ENCODE results near the gene PHYKPL.

- TF ChIP-seq CTCF (IDR thresholded peaks at IDR 0.05) (no peak), POLR2A (IDR thresholded peaks at IDR 0.05) (no peak), POLR2AphosphoS5 (IDR thresholded peaks at IDR 0.05) (no peak)
Observed at GRCh38 chr5:178222292-178222691, 10.3 kb downstream of the PHYKPL start.

Measured in prostate gland (tissue), 2 donors.